ENCODE measurements around the gene KIF6.

- no peak for TF ChIP-seq POLR2A (IDR thresholded peaks at IDR 0.05; ENCODE audit: low read length)
- no peak for TF ChIP-seq GATA3 (IDR thresholded peaks at IDR 0.05; ENCODE audit: borderline replicate concordance)
- no peak for TF ChIP-seq EHF (CRISPR knock-in tag; IDR thresholded peaks at IDR 0.05)
- no peak for TF ChIP-seq CTCF (IDR thresholded peaks at IDR 0.05)
- TF ChIP-seq EP300 (IDR thresholded peaks at IDR 0.05): no peak
- TF ChIP-seq CEBPB (IDR thresholded peaks at IDR 0.05): no peak
- TF ChIP-seq KDM1A (IDR thresholded peaks at IDR 0.05; ENCODE audit: low read depth): no peak
- TF ChIP-seq MAX (IDR thresholded peaks at IDR 0.05): no peak
- no peak for TF ChIP-seq REST (IDR thresholded peaks at IDR 0.05)
- no peak for TF ChIP-seq ELK1 (IDR thresholded peaks at IDR 0.05; ENCODE audit: low read depth, low read length)
- TF ChIP-seq JUNB (IDR thresholded peaks at IDR 0.05): no peak
- no peak for TF ChIP-seq ZFP36 (IDR thresholded peaks at IDR 0.05; ENCODE audit: borderline replicate concordance, partially characterized antibody)
- no peak for TF ChIP-seq RFX5 (IDR thresholded peaks at IDR 0.05)
- no peak for TF ChIP-seq SMC3 (IDR thresholded peaks at IDR 0.05)
These were observed 414.7 kb downstream of the KIF6 start for GRCh38 chr6:39310542-39310941.

All from A549 (cell line).